DMS 273 (cell line): ENCODE results near the gene TRAF3IP1.
"Not testable (repeated sequence)": the region's sequence is repeated elsewhere in the genome, so short reads cannot be mapped to it uniquely, and the experiment has no call there.

Experiments used
- DNase-seq: peaks from one replicate; lab custom pipeline; 2025; ENCODE audit not compliant: unreplicated experiment; lab: John Stamatoyannopoulos, UW

Gene TRAF3IP1, protein sequence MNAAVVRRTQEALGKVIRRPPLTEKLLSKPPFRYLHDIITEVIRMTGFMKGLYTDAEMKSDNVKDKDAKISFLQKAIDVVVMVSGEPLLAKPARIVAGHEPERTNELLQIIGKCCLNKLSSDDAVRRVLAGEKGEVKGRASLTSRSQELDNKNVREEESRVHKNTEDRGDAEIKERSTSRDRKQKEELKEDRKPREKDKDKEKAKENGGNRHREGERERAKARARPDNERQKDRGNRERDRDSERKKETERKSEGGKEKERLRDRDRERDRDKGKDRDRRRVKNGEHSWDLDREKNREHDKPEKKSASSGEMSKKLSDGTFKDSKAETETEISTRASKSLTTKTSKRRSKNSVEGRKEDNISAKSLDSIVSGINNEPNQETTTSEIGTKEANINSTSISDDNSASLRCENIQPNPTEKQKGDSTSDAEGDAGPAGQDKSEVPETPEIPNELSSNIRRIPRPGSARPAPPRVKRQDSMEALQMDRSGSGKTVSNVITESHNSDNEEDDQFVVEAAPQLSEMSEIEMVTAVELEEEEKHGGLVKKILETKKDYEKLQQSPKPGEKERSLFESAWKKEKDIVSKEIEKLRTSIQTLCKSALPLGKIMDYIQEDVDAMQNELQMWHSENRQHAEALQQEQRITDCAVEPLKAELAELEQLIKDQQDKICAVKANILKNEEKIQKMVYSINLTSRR

DNA sequence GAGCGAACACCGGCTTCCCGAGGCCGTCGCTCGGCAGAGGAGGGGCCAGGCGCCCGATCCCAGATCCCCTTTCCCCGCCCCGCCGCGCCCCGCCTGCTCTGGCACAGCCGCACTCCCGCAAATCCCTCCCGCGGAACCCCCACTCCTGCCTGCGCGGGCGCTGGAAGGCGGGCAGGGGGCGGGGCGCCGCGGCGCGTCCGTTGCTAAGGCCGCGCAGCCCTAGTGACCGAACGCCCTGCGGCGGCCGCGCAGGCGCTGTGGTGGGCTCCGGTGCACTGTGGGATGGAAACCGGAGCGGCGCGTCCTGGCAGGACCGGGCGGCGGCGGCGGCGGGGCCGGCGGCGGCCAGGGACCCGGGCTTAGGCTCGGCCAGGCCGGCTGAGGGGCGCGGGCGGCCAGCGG, at the start of gene TRAF3IP1:
TSS of gene TRAF3IP1 (plus strand) at position 273 of the 402 bp plus-strand sequence. CDS start 145 bp downstream, outside the sequence.
- DNase-seq, result peak; percentile 97

DNA sequence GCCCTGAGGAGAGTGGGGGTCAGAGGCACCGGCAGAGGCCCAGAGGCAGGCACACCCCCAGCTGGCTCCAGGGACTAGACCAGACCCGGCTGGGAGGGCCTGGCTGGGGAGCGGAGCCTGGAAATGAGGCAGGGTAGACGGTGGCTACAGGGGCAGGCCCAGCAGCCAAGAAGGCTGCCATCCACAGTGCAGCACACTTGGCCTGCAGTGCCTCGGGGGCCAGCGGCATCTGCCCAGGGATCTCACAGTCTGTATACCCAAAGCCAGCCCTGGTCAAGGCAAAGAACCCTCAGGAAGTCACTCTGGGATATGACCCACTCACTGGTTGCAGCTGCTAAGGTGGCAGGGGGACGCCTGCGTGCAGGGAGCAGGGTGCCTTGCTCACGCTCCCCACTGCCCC, 49.7 kb upstream of the TRAF3IP1 start:
- no peak for DNase-seq

DNA sequence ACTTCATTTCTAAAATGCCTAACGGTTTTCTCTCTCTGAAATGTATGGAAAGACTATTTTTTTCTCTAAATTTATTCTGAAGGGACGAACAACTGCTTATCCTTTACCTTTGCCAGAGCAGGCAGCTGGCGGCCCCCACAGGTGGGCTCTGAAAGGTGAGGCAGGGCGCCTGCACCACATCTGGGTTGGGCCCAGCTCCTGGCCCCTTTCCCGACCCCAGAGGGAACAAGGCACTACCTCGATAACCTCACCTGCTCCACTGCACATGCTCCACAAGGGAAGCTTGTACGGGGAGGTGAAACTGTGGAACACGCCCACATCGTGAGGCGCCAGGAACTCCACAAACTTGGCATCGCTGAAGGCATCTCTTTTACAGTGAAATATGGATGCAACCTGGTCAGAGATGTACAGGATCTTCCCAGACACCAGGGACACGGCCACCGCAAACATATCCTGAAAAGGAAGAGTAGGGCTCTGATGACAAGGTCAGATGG, 49.2 kb upstream of the TRAF3IP1 start:
- DNase-seq, result no peak

DNA sequence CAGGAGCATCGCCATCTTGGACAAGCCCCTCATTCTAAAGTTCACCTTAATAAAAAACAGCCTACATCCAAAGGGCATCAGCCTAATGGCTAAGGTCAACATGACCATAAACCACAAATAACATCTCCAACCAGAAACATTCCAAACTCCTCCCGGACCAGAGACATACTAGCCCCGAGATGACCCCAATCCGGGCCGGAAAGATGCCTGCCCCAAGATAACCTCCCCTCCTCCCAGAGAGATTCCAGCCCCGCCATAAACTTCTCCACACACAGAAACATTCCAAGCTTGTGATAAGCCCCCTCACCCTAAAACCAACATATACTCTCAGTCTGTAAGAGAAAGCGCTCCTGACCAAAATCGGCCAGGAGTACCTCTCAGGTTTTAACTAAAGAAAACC, 48.6 kb upstream of the TRAF3IP1 start:
- not testable (repeated sequence) for DNase-seq

DNA sequence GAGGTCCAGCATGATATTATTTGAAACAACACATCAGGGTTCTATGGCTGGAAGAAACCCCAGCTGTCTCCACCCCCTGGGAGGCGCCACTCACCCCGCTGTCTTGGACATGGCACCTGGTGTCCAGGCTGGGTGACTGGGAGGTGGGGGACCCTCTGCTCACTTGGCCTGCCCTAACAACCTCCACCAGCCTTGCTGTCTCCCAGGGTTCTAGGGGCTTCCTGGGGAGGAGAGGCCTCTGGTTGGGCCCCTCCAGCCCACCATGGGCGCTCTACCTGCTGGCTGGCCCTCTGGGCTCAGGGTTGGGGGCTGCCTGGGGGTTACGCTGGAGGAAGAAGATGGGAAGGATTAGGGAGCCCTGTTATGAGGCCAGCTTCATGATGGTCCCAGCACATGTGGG, 48.2 kb upstream of the TRAF3IP1 start:
- DNase-seq, result no peak

DNA sequence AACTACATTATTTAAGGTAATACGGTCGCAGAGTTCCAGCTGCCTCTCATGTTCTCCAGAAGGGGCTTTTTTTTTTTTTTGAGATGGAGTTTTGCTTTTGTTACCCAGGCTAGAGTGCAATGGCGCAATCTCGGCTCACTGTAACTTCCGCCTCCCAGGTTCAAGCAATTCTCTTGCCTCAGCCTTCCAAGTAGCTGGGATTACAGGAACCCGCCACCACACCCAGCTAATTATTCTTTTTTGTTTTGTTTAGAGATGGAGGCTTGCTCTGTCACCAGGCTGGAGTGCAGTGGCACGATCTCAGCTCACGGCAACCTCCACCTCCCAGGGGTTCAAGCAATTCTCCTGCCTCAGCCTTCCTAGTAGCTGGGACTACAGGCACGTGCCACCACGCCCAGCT, 46.9 kb upstream of the TRAF3IP1 start:
- not testable (repeated sequence) for DNase-seq

DNA sequence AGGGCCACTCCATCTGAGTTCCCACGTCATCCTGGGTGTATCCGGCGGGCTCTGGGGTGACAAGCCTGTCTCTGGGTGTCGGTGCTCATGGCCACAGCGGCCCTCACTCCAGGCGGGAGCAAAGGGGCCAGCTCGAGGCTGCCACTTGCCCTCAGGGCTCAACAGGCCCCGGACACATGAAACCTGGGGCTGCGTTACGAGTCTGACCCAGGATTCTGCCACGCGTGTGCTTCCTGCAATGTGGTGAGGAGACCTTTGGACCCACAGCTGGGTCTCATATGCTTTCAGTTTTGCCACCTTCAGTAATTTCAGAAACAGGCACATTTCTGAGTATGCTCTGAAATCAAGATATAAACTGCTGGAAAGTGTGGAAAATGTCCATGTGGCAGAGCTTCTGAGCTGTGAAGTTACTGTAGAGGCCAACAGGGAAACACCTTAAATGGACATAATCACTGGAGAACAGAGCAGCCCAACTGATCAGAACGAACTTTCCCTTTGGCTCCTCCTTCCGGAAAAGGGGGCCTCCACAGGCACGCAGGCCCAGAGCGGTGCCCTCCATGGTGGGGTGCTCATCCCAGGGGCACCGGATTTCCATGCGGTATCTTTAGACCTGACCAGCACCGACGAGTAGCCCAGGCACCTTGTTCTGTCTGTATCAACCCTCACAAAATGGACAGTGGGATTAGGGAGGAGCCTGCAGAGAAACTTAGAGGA, 46.0 kb upstream of the TRAF3IP1 start:
- DNase-seq, result no peak

DNA sequence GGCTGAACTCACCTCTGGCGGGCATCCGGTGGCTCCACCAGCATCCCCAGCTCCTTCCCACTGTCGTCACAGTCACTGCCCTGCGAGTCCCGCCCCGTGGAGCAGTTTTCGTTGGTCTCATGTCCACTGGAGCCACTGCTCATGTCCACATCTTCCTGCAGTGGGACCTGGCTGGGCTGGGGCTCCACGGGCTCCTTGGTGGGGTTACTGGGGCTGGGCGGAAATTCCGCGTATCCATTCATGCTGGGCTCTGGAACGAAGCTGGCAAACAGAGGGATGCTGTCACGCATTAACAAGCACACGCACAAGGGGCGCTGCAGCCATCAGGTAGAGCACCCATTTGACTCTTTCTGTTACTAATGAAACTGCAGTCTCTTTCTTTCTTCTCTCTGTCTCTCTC, 42.6 kb upstream of the TRAF3IP1 start:
- peak; percentile 17 for DNase-seq

DNA sequence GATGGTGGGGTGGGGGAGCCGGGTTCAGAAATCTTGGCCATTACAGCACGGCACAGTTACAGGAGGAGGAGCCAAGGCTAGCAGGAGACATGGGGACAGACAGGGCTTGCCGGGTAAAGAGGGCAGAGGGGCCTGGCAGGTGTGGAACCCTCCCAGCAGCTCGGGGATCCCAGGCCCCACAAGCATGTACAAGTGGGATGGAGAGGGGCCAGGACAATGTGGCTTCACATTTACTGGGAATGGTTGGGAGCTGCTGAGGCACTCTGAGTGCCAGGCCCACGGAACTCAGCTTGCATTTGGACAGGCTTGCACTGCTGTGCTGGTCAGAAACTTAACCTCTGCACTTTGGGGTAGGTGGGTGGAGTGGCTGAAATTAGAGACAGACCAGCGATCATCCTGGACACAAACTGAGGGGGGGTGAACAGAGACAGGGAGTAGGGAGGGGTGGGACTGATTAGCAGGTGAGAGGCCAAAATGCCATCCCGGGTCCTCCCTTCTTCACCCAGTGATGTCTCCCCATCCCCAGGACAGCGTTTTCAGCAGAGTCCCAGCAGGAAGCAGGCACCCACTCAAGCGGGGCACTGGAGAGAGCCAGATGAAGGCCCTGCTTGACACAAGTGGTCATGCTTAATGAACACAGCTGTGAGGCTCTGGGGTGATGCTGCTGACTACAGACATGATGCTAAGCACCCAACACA, 41.5 kb upstream of the TRAF3IP1 start:
- no peak for DNase-seq

DNA sequence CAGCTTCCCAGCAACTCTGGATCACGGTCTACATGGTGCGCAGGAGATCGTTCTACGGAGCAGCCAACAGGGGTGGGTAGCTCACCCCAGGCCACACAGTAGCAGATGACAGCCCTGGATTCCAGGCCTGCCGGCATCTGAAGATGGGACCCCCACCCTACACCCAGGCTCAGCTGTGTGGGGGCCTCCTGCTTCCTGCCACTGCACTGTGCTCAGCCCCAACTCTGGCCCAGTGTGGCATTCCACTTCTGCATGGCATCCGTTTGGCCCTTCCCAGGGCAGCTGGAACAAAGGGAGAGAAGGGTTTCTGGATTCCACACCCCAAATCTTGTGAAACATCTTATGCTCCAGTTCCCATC, 41.0 kb upstream of the TRAF3IP1 start:
- no peak for DNase-seq

DNA sequence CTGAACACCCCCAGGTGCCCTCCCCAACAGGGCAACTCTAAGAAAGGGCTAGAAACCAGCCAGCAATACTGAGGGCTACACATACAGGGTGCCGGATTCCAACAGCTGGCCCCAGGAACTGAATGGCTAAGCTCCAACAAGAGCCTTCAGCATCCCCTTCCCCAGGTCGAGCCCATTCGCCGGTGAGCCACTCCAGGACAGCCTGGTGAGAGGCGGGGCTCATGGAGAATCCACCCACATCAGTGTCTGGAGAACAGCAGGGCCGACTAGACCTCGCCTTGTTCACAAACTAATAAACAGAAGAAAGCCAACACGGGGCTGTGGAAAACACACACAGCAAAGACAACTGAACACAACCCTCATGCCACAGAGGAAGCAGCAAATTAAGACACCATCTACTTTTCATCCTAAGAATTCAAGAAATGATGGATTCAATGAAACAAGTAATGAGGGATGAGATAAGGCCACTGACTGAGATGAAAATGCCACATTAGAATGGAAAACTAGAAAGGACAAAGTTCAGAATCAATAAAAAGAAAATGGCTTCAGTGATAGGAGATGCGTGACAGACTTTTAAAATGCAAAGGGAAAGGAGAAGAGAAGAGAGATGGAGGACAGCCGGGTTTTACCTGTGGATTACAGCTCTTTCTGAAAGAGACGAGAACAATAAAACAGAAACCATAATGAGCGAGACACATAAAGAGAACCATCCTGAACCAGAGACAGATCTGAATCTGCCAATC, 40.1 kb upstream of the TRAF3IP1 start:
- no peak for DNase-seq

DNA sequence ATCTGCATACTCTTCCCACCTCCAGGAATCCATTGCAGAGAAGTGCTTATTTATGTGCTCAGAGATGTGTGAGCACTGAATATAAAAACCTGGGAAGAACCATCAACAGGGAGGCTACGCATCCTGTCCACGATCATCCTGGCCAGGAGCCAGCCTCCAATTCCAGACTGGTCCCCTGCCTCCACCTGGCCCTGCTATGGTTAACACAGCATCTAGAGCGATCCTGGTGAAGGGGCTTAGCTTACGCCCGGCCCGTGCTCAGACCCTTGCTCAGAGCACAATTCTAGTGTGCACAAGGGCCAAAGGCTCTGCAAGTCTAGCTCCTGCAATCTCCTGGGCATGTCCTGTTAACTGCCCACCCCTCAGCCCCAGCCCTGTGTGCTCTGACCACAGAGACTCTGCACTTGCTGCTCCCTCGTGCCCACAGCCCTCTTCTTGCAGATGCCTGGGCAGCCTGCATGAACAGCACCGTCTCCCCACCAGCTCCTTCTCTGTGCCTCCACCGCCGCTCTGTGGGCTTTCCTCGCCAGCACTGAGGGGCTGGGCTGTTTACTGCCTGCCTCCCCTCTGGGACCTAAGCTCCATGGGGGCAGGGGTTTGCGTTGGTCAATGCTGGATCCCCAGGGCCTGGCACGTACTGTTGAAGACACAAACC, 38.4 kb upstream of the TRAF3IP1 start:
- no peak for DNase-seq

DNA sequence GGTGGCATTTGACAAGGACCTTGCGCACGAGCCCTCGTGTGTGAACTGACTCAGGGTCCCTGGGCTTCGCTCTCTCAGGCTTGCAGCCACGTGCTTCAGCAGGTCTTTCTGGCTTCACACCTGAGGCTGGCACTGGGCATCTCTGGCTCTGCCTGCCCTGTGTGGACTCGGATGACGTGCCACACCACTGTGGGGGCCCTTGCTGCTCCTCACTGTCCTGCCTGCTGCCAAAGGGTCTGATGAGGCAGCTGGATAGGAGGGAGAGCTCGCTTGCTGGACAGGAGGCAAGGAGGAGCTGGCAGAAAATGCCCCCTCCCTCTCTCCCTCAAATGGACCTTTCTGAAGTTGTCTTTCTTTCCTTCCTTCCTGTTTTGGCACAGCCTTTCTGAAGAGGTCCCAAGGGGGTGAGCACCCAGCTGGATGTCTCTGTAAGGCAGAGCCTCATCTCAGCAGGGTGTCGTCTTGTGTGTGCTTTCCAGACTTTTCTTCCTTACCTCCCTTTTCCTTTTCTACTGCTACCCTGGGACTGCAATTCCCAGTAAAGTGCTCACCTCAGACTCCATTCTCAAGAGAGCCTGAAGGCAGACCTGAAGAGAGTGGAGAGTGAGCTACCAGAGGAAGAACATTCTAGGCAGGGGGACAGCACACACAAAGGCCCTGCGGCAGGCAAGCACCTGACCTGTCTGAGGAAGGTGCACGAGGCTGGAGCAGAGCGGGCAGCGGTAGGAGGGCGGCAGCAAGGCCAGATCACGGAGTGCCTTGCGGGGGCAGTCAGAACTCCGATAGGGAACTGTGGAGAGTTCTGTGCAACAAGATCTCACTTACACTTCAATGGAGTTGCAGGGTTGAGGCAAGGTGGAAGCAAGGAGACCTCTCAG, 37.2 kb upstream of the TRAF3IP1 start:
- DNase-seq, result no peak

DNA sequence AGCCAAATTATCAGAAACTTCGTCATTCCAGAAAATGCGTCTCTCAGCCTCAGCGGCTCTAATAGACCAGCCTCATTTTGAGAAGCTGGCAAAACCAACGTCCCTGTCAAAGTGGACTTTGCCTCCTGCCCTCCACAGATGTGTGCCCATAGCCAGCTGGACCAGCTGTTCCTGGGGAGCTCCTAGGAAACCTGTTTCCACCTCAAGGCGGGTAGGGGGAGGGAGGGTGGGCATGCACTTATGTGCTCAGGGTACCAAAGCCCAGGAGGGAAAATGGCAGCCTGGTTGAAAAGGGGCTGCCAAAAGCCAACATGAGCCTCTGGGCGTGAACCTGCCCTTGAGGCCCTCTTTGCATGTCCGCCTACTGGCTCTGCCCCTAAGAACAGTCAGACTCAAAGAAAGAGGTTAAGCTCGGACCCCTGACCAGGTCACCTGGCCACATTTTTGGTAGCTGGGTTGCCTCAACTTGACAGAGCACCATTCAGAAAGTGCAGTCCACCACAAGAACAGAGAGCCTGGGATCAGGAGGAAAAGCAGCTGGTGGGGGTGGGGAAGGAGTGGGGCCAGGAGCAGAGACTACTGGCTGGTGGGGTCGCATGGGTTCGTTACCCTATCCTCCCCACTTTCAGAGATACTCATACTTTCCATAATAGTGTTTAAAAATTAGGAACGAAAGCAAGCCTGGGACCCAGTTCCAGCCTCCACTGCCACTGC, 35.4 kb upstream of the TRAF3IP1 start:
- no peak for DNase-seq

DNA sequence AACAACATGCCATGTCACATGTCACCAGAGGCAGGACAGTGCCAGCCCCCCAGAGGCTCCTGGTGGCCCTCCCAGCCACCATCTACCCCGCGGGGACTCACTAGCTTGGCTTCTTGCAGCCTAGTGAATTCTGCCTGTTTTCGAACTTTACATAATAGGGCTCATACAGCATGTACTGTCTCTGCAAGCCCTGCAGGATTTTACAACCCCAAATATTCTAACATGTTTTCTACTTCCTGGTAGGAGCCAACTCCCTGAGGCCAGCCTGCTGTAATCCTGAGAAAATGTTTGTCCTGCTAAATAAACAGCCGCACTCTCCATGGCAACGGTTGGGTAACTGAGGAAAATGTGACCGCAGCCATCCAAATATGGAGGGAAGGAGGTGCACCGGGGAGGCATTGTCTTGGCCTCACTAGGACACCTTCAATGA, 34.6 kb upstream of the TRAF3IP1 start:
- no peak for DNase-seq

DNA sequence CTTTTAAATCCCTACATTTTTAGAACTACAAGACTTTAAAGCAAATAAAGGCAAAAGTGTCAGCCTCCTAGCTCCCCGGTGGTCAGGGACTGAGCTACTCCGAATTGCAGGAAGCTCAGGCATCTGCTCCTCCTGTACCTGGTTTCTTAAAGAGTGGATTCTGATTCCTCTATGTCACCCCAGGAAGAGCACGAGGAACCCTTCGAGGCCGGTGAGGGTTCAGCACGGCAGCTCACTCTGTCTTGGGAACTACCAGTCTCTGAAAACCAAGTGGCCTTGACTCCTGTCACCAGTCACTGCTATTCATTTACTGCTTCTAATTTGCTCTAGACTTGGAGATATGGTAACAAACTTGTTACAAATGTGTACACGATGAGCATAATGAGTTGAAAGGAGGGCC, 34.2 kb upstream of the TRAF3IP1 start:
- DNase-seq, result peak; percentile 36

DNA sequence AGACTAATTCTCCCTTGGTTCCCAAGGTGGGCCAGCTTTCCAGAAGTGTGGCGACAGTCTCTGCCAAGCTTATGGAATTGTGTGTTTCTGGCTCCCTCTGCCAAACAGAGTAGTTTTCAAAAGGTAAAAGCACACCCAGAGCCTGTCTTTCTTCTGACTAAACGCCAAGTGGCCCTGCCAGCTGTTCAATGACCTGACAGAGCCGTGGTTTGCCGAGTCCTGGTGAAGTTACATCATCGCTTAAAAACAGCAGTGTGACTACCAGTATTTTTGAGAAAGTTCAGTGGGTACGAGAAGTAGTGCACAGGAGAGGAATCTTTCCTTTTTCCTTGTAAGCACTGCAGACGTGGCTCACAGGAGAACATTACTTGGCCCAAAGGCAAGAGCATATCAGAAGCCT, 33.8 kb upstream of the TRAF3IP1 start:
- peak; percentile 90 for DNase-seq

DNA sequence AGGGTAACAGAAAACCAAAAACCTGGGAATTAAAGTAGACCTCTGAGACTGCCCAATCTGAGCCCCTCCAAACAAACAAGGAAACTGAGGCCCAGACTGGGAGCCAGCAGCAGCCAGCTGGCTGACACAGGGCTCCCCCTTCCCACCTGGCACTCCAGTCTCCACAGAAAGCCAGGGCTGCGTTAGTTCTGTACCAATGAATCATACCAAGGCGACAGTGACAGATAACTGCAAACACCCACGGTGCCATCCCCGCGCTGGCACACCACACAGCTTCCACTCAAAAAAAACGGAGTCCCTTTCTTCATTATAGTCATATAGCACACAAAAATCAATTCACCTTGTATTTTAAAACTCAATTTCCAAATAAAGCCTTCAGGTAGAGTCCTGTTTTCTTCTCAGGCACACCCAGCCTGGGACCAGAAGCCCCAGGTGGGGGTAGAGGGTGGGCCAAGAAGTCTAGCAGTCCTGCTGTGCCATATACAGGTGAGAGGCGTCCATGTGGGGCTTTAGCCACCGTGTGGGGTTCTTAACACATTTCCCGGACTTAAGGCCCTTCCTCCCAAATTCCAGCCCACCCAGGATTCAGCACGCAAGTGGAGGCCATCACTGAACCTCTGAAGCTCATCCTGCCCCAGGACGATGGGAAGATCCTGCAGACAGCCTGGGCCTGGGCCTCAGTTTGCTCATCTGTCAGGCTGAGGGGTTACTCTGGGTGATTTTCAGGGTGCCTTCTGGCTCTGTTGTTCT, 33.2 kb upstream of the TRAF3IP1 start:
- DNase-seq, result peak; percentile 31
